ENCODE results near the gene CCDC33.

GRCh38 chr15:74338676-74339075 lies 102.5 kb downstream of the CCDC33 start:
- no peak for TF ChIP-seq EZH2 (optimal IDR thresholded peaks at IDR 0.05; ENCODE audit: low read depth, low read length)
- no peak for TF ChIP-seq CTCF (IDR thresholded peaks at IDR 0.05; ENCODE audit: low read length)
- TF ChIP-seq EZH2phosphoT487 (IDR thresholded peaks at IDR 0.05; ENCODE audit: low read length): no peak
